KMS-11 (cell line): ENCODE results near the gene MPZL2.
A peak's percentile ranks its signal among the peaks of the same experiment; 100 is the strongest.

Experiments
- H2AFZ ChIP-seq: fragments of 200-600 bp; sonication (generic); 2 replicates; pipeline ENCODE4 v1.6.1; 2016; ENCODE audit warnings: antibody characterized with exemption, mixed run types, low read depth
- H3K27ac ChIP-seq: fragments of 200-600 bp; sonication (generic); 2 replicates; pipeline ENCODE4 v1.6.1; 2016; ENCODE audit warnings: mild to moderate bottlenecking, mixed run types
- H3K27me3 ChIP-seq: fragments of 200-600 bp; sonication (generic); 2 replicates; pipeline ENCODE4 v1.6.1; 2017; ENCODE audit warnings: mild to moderate bottlenecking, low read depth, mixed run types, moderate library complexity; ENCODE audit not compliant: insufficient read depth
- H3K36me3 ChIP-seq: fragments of 200-600 bp; sonication (generic); 2 replicates; pipeline ENCODE4 v1.6.1; 2017; ENCODE audit warnings: mild to moderate bottlenecking, mixed run types; ENCODE audit not compliant: insufficient read depth
- H3K4me1 ChIP-seq: fragments of 200-600 bp; sonication (generic); 2 replicates; pipeline ENCODE4 v1.6.1; 2016; ENCODE audit warnings: mild to moderate bottlenecking, low read depth, mixed run types; ENCODE audit not compliant: poor library complexity, severe bottlenecking
- H3K4me2 ChIP-seq: fragments of 200-600 bp; sonication (generic); 2 replicates; pipeline ENCODE4 v1.7.0; 2016; ENCODE audit warnings: mild to moderate bottlenecking, mixed run types
- H3K4me3 ChIP-seq: fragments of 200-600 bp; sonication (generic); IDR thresholded peaks from 2 replicates; pipeline ENCODE4 v1.6.1; 2017; ENCODE audit warnings: low read depth, low read length, mixed read lengths; ENCODE audit not compliant: insufficient read depth
- H3K79me2 ChIP-seq: fragments of 200-600 bp; sonication (generic); 2 replicates; pipeline ENCODE4 v1.6.1; 2016; ENCODE audit warnings: low read depth, mixed run types; ENCODE audit not compliant: insufficient read depth
- H3K9ac ChIP-seq: fragments of 200-600 bp; sonication (generic); 2 replicates; pipeline ENCODE4 v1.6.1; 2016; ENCODE audit warnings: mild to moderate bottlenecking, mixed run types
- H4K20me1 ChIP-seq: fragments of 200-600 bp; sonication (generic); 2 replicates; pipeline ENCODE4 v1.6.1; 2016; ENCODE audit warnings: mild to moderate bottlenecking, mixed run types; ENCODE audit not compliant: insufficient read depth
- TF ChIP-seq, protein P1 (sequence below): fragments of 200-600 bp; sonication (generic); conservative IDR thresholded peaks from 2 replicates; pipeline ENCODE4 v1.6.1; 2017; ENCODE audit warnings: low read depth, mild to moderate bottlenecking, antibody characterized with exemption, low read length, moderate library complexity, mixed read lengths

The MPZL2 gene

DNA sequence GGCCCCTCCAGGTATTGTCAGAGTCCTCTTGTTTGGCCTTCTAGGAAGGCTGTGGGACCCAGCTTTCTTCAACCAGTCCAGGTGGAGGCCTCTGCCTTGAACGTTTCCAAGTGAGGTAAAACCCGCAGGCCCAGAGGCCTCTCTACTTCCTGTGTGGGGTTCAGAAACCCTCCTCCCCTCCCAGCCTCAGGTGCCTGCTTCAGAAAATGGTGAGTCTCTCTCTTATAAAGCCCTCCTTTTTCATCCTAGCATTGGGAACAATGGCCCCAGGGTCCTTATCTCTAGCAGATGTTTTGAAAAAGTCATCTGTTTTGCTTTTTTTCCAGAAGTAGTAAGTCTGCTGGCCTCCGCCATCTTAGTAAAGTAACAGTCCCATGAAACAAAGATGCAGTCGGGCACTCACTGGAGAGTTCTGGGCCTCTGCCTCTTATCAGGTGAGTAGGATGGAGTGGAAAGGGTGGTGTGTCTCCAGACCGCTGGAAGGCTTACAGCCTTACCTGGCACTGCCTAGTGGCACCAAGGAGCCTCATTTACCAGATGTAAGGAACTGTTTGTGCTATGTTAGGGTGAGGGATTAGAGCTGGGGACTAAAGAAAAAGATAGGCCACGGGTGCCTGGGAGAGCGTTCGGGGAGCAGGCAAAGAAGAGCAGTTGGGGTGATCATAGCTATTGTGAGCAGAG lies 40.6 kb upstream of the MPZL2 start, which contains the start of gene CD3E:
CD3E (plus strand) TSS at position 163 of the 681 bp plus-strand sequence; CDS start at position 386, 223 bp downstream.
- H3K4me2 ChIP-seq, result no peak within 1 kb of the TSS
- TF ChIP-seq, protein P1, sequence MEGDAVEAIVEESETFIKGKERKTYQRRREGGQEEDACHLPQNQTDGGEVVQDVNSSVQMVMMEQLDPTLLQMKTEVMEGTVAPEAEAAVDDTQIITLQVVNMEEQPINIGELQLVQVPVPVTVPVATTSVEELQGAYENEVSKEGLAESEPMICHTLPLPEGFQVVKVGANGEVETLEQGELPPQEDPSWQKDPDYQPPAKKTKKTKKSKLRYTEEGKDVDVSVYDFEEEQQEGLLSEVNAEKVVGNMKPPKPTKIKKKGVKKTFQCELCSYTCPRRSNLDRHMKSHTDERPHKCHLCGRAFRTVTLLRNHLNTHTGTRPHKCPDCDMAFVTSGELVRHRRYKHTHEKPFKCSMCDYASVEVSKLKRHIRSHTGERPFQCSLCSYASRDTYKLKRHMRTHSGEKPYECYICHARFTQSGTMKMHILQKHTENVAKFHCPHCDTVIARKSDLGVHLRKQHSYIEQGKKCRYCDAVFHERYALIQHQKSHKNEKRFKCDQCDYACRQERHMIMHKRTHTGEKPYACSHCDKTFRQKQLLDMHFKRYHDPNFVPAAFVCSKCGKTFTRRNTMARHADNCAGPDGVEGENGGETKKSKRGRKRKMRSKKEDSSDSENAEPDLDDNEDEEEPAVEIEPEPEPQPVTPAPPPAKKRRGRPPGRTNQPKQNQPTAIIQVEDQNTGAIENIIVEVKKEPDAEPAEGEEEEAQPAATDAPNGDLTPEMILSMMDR, result no peak

GRCh38 chr11:118304227-118304567 lies 40.1 kb upstream of the MPZL2 start:
- H3K4me2 ChIP-seq, result no peak overlapping the region
- no peak overlapping the region for H2AFZ ChIP-seq
- no peaks in the 10 kb centered on the region for H3K79me2 ChIP-seq
- H3K36me3 ChIP-seq, result no peaks in the 10 kb centered on the region
- no peak overlapping the region for H3K27ac ChIP-seq
- H3K4me1 ChIP-seq, result no peaks in the 10 kb centered on the region
- no peak overlapping the region for H3K9ac ChIP-seq
- no peak overlapping the region for H3K4me3 ChIP-seq
- TF ChIP-seq, protein P1, result no peak
- no peaks in the 10 kb centered on the region for H4K20me1 ChIP-seq
- no peaks in the 10 kb centered on the region for H3K27me3 ChIP-seq

More for the DNA sequence above, 40.6 kb upstream of the MPZL2 start, which contains the start of gene CD3E:
- no peaks in the 10 kb centered on the region for H4K20me1 ChIP-seq
- no peak within 1 kb of the TSS for H3K9ac ChIP-seq
- no peaks in the 10 kb centered on the region for H3K4me1 ChIP-seq
- no peaks in the 10 kb centered on the region for H3K27me3 ChIP-seq
- H3K27ac ChIP-seq, result no peak within 1 kb of the TSS
- H3K79me2 ChIP-seq, result no peaks in the 10 kb centered on the region
- H2AFZ ChIP-seq, result no peak within 1 kb of the TSS
- no peaks in the 10 kb centered on the region for H3K36me3 ChIP-seq
- H3K4me3 ChIP-seq, result no peak within 1 kb of the TSS

DNA sequence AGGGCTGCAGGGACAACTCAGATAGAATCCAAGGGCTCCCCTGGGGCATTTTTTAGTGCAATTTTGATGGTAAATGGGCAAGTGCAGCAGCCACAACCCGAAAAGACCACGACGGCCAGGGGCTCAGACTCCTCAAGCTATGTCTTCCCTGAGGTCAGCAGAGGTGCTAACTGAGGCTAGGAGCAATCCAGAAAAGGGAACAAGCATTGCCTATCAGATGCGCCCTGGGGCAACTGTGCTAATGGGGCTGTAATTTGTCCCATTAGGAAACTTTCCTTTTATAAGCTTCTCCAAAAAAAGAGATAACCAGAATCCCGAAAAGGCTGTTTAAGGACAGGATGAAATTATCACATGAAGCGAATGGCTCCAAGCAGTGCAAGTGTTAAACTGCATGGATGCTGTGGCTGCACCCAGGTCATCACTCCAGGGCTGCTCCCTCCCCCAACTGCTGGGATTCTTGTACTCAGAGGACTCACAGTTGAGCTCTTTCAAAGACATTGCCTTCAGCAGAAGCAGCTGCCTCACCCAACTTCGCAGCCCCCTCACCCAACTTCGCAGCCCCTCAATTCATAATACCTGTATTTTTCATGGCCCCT lies 37.6 kb upstream of the MPZL2 start:
- Histone ChIP-seq H3K9ac (no peak overlapping the region), H3K4me3 (no peak overlapping the region), H3K4me2 (no peak overlapping the region), H3K36me3 (no peaks in the 10 kb centered on the region), H4K20me1 (no peaks in the 10 kb centered on the region), H3K79me2 (no peaks in the 10 kb centered on the region), H3K27me3 (no peaks in the 10 kb centered on the region), H3K4me1 (no peaks in the 10 kb centered on the region), H3K27ac (no peak overlapping the region), H2AFZ (no peak overlapping the region)
- TF ChIP-seq, protein P1, result no peak

- Histone ChIP-seq H4K20me1 (no peaks in the 10 kb centered on the region), H2AFZ (no peak overlapping the region), H3K36me3 (no peaks in the 10 kb centered on the region), H3K27me3 (no peaks in the 10 kb centered on the region), H3K4me2 (no peak overlapping the region), H3K27ac (no peak overlapping the region), H3K4me1 (no peaks in the 10 kb centered on the region), H3K79me2 (no peaks in the 10 kb centered on the region), H3K4me3 (no peak overlapping the region), H3K9ac (no peak overlapping the region)
- TF ChIP-seq, protein P1, result peak; percentile 48
These were observed 31.8 kb upstream of the MPZL2 start for GRCh38 chr11:118295815-118296454.
